Measurements from ENCODE around the gene SERTAD3. TPM values are rescaled to one million over a fixed set of nuclear protein-coding genes. Genes with fewer than 3 reads are reported as not detected.
"Not testable (repeated sequence)": the region's sequence is repeated elsewhere in the genome, so short reads cannot be mapped to it uniquely, and the experiment has no call there.

SERTAD3 gene
- total RNA-seq, 2 donors from 2014 or later, result 47.7 to 62.6 TPM

DNA sequence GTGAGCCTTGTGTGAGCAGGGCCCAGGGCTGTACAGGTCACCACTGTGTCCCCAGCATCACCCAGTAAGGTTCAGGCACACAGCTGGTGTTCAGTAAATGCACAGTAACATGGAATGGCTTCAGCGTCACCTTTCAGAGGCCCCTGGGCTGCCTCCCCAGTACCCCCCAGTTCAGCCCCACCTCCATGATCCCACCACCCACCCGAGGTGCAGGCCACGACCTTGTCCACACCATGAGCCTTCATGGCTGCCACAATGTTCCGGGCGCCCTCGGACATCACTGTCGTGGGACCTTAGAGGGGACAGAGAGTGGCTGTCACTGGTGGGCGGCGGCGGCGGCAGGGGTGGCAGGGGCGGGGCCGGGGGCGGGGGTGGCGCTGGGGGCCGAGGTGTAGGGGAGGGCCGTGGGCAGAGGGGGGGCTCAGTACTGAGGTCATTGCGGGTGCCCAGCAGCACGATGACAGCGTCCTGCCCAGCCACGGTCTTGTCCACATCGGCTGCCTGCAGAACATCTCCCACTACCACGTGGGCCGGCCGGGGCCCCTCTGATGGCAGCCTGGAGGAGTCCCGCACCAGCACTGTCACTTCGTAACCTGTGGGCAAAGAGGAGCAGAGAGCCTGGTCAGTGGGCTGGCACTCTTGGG is 13.9 kb upstream of the SERTAD3 start:
- Histone ChIP-seq H3K9me3 (ENCODE audit: control insufficient read depth, low read length) (no peaks in the 10 kb centered on the region), H3K4me1 (ENCODE audit: control insufficient read depth, insufficient read depth, low read length) (no peaks in the 10 kb centered on the region), H3K27me3 (ENCODE audit: control insufficient read depth, insufficient read depth, low read length, poor library complexity, severe bottlenecking) (no peaks in the 10 kb centered on the region), H3K4me3 (ENCODE audit: low read length) (no peak overlapping the region), H3K27ac (ENCODE audit: low read depth, low read length) (no peak overlapping the region), H3K9ac (ENCODE audit: extremely low read depth, low read length, poor library complexity, severe bottlenecking) (no peak overlapping the region), H3K36me3 (ENCODE audit: control insufficient read depth, insufficient read depth, low read length) (no peaks in the 10 kb centered on the region)
- Mint-ChIP-seq H3K4me3 (no peak overlapping the region), H3K27ac (peak overlapping the region; percentile 39), H3K27me3 (ENCODE audit: insufficient read depth) (no peaks in the 10 kb centered on the region), H3K36me3 (ENCODE audit: low read depth) (peaks cover 8% of the 10 kb centered on the region), H3K9me3 (no peaks in the 10 kb centered on the region), H3K4me1 (no peaks in the 10 kb centered on the region)
- no peak for DNase-seq
- 89 to 100% methylated on average over 1 to 27 of the region's 27 CpGs for WGBS, 2 experiments (ENCODE audit: insufficient coverage in 1 of 2, insufficient read length in 1 of 2)
- no peak for TF ChIP-seq CTCF (conservative IDR thresholded peaks at IDR 0.05)

DNA sequence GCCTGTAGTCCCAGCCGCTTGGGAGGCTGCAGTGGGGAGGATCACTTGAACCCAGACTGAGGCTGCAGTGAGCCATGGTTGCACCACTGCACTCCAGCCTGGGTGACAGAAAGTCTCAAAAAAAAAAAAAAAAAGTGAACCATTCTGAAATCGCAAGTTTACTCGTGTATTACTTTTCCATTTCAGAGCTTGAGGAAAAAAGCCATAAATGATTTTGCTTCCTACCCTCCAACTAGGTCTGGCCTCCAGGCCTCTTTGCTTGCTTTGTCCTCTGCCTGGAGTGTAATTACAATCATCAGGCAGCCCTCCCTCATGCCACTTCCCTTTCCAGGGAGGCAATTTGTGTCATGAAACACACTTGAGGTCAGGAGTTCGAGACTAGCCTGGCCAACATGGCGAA is 12.9 kb upstream of the SERTAD3 start:
- Mint-ChIP-seq H3K36me3 (ENCODE audit: low read depth) (peaks cover 8% of the 10 kb centered on the region), H3K27ac (no peak overlapping the region), H3K4me3 (no peak overlapping the region), H3K4me1 (no peaks in the 10 kb centered on the region), H3K27me3 (ENCODE audit: insufficient read depth) (no peaks in the 10 kb centered on the region), H3K9me3 (no peaks in the 10 kb centered on the region)
- Histone ChIP-seq H3K4me1 (ENCODE audit: control insufficient read depth, insufficient read depth, low read length) (no peaks in the 10 kb centered on the region), H3K4me3 (ENCODE audit: low read length) (no peak overlapping the region), H3K36me3 (ENCODE audit: control insufficient read depth, insufficient read depth, low read length) (no peaks in the 10 kb centered on the region), H3K27me3 (ENCODE audit: control insufficient read depth, insufficient read depth, low read length, poor library complexity, severe bottlenecking) (no peaks in the 10 kb centered on the region), H3K9me3 (ENCODE audit: control insufficient read depth, low read length) (no peaks in the 10 kb centered on the region), H3K27ac (ENCODE audit: low read depth, low read length) (no peak overlapping the region), H3K9ac (ENCODE audit: extremely low read depth, low read length, poor library complexity, severe bottlenecking) (no peak overlapping the region)
- DNase-seq, result no peak
- 83 to 93% methylated on average over 2 to 5 of the region's 5 CpGs for WGBS, 2 experiments (ENCODE audit: insufficient coverage in 1 of 2, insufficient read length in 1 of 2)
- no peak for TF ChIP-seq CTCF (conservative IDR thresholded peaks at IDR 0.05)

DNA sequence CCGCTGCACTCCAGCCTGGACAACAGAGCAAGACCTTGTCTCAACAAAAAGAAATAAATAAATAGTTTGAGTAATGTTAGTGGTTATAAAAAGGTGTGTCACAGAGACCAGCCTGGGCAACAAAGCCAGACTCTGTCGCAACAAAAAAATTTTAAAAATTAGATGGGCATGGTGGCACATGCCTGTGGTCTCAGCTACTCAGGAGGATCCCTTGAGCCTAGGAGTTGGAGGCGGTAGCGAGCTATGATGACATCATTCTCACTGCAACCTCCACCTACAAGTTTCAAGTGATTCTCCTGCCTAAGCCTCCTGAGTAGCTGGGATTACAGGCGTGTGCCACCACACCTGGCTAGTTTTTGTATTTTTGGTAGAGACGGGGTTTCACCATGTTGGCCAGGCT is 9.8 kb upstream of the SERTAD3 start:
- not testable (repeated sequence) for H3K4me1 Mint-ChIP-seq; DNase-seq; H3K4me1 ChIP-seq (ENCODE audit: control insufficient read depth, insufficient read depth, low read length); H3K4me3 Mint-ChIP-seq; H3K36me3 ChIP-seq (ENCODE audit: control insufficient read depth, insufficient read depth, low read length); H3K9me3 ChIP-seq (ENCODE audit: control insufficient read depth, low read length); H3K27ac ChIP-seq (ENCODE audit: low read depth, low read length); H3K27me3 Mint-ChIP-seq (ENCODE audit: insufficient read depth); H3K4me3 ChIP-seq (ENCODE audit: low read length); H3K9me3 Mint-ChIP-seq; H3K27ac Mint-ChIP-seq; H3K9ac ChIP-seq (ENCODE audit: extremely low read depth, low read length, poor library complexity, severe bottlenecking); H3K27me3 ChIP-seq (ENCODE audit: control insufficient read depth, insufficient read depth, low read length, poor library complexity, severe bottlenecking)
- WGBS, 2 experiments (ENCODE audit: insufficient coverage in 1 of 2, insufficient read length in 1 of 2), result 95 to 100% methylated on average over 2 to 6 of the region's 6 CpGs
- peaks cover 19% of the 10 kb centered on the region for H3K36me3 Mint-ChIP-seq (ENCODE audit: low read depth)
